ENCODE results near the gene ACSL4.

The ACSL4 gene

GRCh38 chrX:109770780-109771179 is 37.7 kb upstream of the ACSL4 start:
- Histone ChIP-seq H3K27me3 (ENCODE audit: control insufficient read depth in 3 of 3, insufficient read depth in 3 of 3, low read depth in 1 of 3, low read length in 3 of 3) (peaks cover 0 to 3% (median 0%) of the 10 kb centered on the region in 3 experiments), H2BK120ac (ENCODE audit: low read depth, low read length) (no peak overlapping the region), H3K79me1 (ENCODE audit: low read depth, low read length) (no peaks in the 10 kb centered on the region), H3K9me3 (replicated peaks in 1 of 2; ENCODE audit: control insufficient read depth in 2 of 2, insufficient read depth in 1 of 2, low read depth in 1 of 2, low read length in 2 of 2) (no peaks in the 10 kb centered on the region), H3K27ac (replicated peaks; ENCODE audit: low read length) (no peak overlapping the region), H2BK5ac (ENCODE audit: low read length) (no peak overlapping the region), H2AFZ (ENCODE audit: low read length) (no peak overlapping the region), H2BK12ac (ENCODE audit: low read length) (no peak overlapping the region), H3K4me3 (ENCODE audit: low read length in 2 of 2) (no peak overlapping the region), H3K9ac (ENCODE audit: low read depth, low read length, poor library complexity) (no peak overlapping the region), H2AK5ac (ENCODE audit: low read depth, low read length) (no peak overlapping the region), H3K14ac (ENCODE audit: low read length) (no peak overlapping the region), H3K4me2 (ENCODE audit: insufficient read depth, low read length, poor library complexity, severe bottlenecking) (no peak overlapping the region), H4K8ac (ENCODE audit: low read depth, low read length) (no peak overlapping the region), H3K4ac (ENCODE audit: low read length) (no peak overlapping the region), H3K23ac (ENCODE audit: low read depth, low read length, poor library complexity) (no peak overlapping the region), H2BK15ac (ENCODE audit: low read length) (no peak overlapping the region), H3K18ac (ENCODE audit: low read length) (no peak overlapping the region), H3K36me3 (replicated peaks in 1 of 2; ENCODE audit: control insufficient read depth in 2 of 2, insufficient read depth in 2 of 2, low read length in 2 of 2) (no peaks in the 10 kb centered on the region), H4K91ac (ENCODE audit: low read depth, low read length, poor library complexity) (no peak overlapping the region), H3K4me1 (ENCODE audit: control insufficient read depth in 2 of 2, insufficient read depth in 1 of 2, low read depth in 1 of 2, low read length in 2 of 2) (peaks cover 0 to 5% of the 10 kb centered on the region in 2 donors)
- no CpG with 5 or more reads among the region's 2 CpGs for WGBS, 2 donors (ENCODE audit: extremely low coverage in 2 of 2, insufficient read length in 2 of 2, insufficient replicate concordance in 1 of 2)
- DNase-seq (ENCODE audit: low spot score), result no peak

- no peak overlapping the region for H3K27ac ChIP-seq (replicated peaks; ENCODE audit: low read length)
- H3K9ac ChIP-seq (ENCODE audit: low read depth, low read length, poor library complexity), result no peak overlapping the region
- no peaks in the 10 kb centered on the region for H3K79me1 ChIP-seq (ENCODE audit: low read depth, low read length)
- no peak overlapping the region for H3K14ac ChIP-seq (ENCODE audit: low read length)
- H2BK15ac ChIP-seq (ENCODE audit: low read length), result no peak overlapping the region
- no peaks in the 10 kb centered on the region for H3K27me3 ChIP-seq (ENCODE audit: control insufficient read depth in 3 of 3, insufficient read depth in 3 of 3, low read depth in 1 of 3, low read length in 3 of 3)
- no peak overlapping the region for H2BK120ac ChIP-seq (ENCODE audit: low read depth, low read length)
- H2AK5ac ChIP-seq (ENCODE audit: low read depth, low read length), result no peak overlapping the region
- H3K4me3 ChIP-seq (ENCODE audit: low read length in 2 of 2), result no peak overlapping the region
- no peak overlapping the region for H2BK5ac ChIP-seq (ENCODE audit: low read length)
- no peak overlapping the region for H3K4me2 ChIP-seq (ENCODE audit: insufficient read depth, low read length, poor library complexity, severe bottlenecking)
- H4K91ac ChIP-seq (ENCODE audit: low read depth, low read length, poor library complexity), result no peak overlapping the region
- H3K4me1 ChIP-seq (ENCODE audit: control insufficient read depth in 2 of 2, insufficient read depth in 1 of 2, low read depth in 1 of 2, low read length in 2 of 2), result no peaks in the 10 kb centered on the region
- no peak overlapping the region for H2BK12ac ChIP-seq (ENCODE audit: low read length)
- no peaks in the 10 kb centered on the region for H3K36me3 ChIP-seq (replicated peaks in 1 of 2; ENCODE audit: control insufficient read depth in 2 of 2, insufficient read depth in 2 of 2, low read length in 2 of 2)
- H2AFZ ChIP-seq (ENCODE audit: low read length), result no peak overlapping the region
- DNase-seq (ENCODE audit: low spot score), result no peak
- WGBS, 2 donors (ENCODE audit: extremely low coverage in 2 of 2, insufficient read length in 2 of 2, insufficient replicate concordance in 1 of 2), result no CpG with 5 or more reads among the region's 2 CpGs
- H3K4ac ChIP-seq (ENCODE audit: low read length), result no peak overlapping the region
- H3K23ac ChIP-seq (ENCODE audit: low read depth, low read length, poor library complexity), result no peak overlapping the region
- no peak overlapping the region for H3K18ac ChIP-seq (ENCODE audit: low read length)
- no peak overlapping the region for H4K8ac ChIP-seq (ENCODE audit: low read depth, low read length)
- no peaks in the 10 kb centered on the region for H3K9me3 ChIP-seq (replicated peaks in 1 of 2; ENCODE audit: control insufficient read depth in 2 of 2, insufficient read depth in 1 of 2, low read depth in 1 of 2, low read length in 2 of 2)
Observed at GRCh38 chrX:109760922-109761250, 27.8 kb upstream of the ACSL4 start.

- no peak overlapping the region for H2BK15ac ChIP-seq (ENCODE audit: low read length)
- H3K18ac ChIP-seq (ENCODE audit: low read length), result no peak overlapping the region
- no peak for DNase-seq (ENCODE audit: low spot score)
- H3K4me1 ChIP-seq (ENCODE audit: control insufficient read depth in 2 of 2, insufficient read depth in 1 of 2, low read depth in 1 of 2, low read length in 2 of 2), result no peaks in the 10 kb centered on the region
- H3K27ac ChIP-seq (replicated peaks; ENCODE audit: low read length), result no peak overlapping the region
- H3K4me3 ChIP-seq (ENCODE audit: low read length in 2 of 2), result no peak overlapping the region
- no peak overlapping the region for H4K8ac ChIP-seq (ENCODE audit: low read depth, low read length)
- no peak overlapping the region for H3K23ac ChIP-seq (ENCODE audit: low read depth, low read length, poor library complexity)
- no peak overlapping the region for H2BK12ac ChIP-seq (ENCODE audit: low read length)
- no peak overlapping the region for H2AK5ac ChIP-seq (ENCODE audit: low read depth, low read length)
- WGBS, 2 donors (ENCODE audit: extremely low coverage in 2 of 2, insufficient read length in 2 of 2, insufficient replicate concordance in 1 of 2), result no CpG with 5 or more reads among the region's 5 CpGs
- H3K14ac ChIP-seq (ENCODE audit: low read length), result no peak overlapping the region
- no peaks in the 10 kb centered on the region for H3K9me3 ChIP-seq (replicated peaks in 1 of 2; ENCODE audit: control insufficient read depth in 2 of 2, insufficient read depth in 1 of 2, low read depth in 1 of 2, low read length in 2 of 2)
- H3K4me2 ChIP-seq (ENCODE audit: insufficient read depth, low read length, poor library complexity, severe bottlenecking), result no peak overlapping the region
- no peak overlapping the region for H4K91ac ChIP-seq (ENCODE audit: low read depth, low read length, poor library complexity)
- no peak overlapping the region for H2BK5ac ChIP-seq (ENCODE audit: low read length)
- no peak overlapping the region for H2AFZ ChIP-seq (ENCODE audit: low read length)
- H3K36me3 ChIP-seq (replicated peaks in 1 of 2; ENCODE audit: control insufficient read depth in 2 of 2, insufficient read depth in 2 of 2, low read length in 2 of 2), result no peaks in the 10 kb centered on the region
- no peaks in the 10 kb centered on the region for H3K27me3 ChIP-seq (ENCODE audit: control insufficient read depth in 3 of 3, insufficient read depth in 3 of 3, low read depth in 1 of 3, low read length in 3 of 3)
- H3K79me1 ChIP-seq (ENCODE audit: low read depth, low read length), result no peaks in the 10 kb centered on the region
- no peak overlapping the region for H3K9ac ChIP-seq (ENCODE audit: low read depth, low read length, poor library complexity)
- no peak overlapping the region for H3K4ac ChIP-seq (ENCODE audit: low read length)
- H2BK120ac ChIP-seq (ENCODE audit: low read depth, low read length), result no peak overlapping the region
Observed at GRCh38 chrX:109760209-109760921, 27.3 kb upstream of the ACSL4 start.

GRCh38 chrX:109753256-109753655 is 20.2 kb upstream of the ACSL4 start:
- Histone ChIP-seq H2BK5ac (ENCODE audit: low read length) (no peak overlapping the region), H3K14ac (ENCODE audit: low read length) (no peak overlapping the region), H2BK12ac (ENCODE audit: low read length) (no peak overlapping the region), H3K4me1 (ENCODE audit: control insufficient read depth in 2 of 2, insufficient read depth in 1 of 2, low read depth in 1 of 2, low read length in 2 of 2) (no peaks in the 10 kb centered on the region), H4K91ac (ENCODE audit: low read depth, low read length, poor library complexity) (no peak overlapping the region), H4K8ac (ENCODE audit: low read depth, low read length) (no peak overlapping the region), H3K27me3 (ENCODE audit: control insufficient read depth in 3 of 3, insufficient read depth in 3 of 3, low read depth in 1 of 3, low read length in 3 of 3) (no peaks in the 10 kb centered on the region), H2BK120ac (ENCODE audit: low read depth, low read length) (no peak overlapping the region), H3K9ac (ENCODE audit: low read depth, low read length, poor library complexity) (no peak overlapping the region), H3K79me1 (ENCODE audit: low read depth, low read length) (no peaks in the 10 kb centered on the region), H3K23ac (ENCODE audit: low read depth, low read length, poor library complexity) (no peak overlapping the region), H3K9me3 (replicated peaks in 1 of 2; ENCODE audit: control insufficient read depth in 2 of 2, insufficient read depth in 1 of 2, low read depth in 1 of 2, low read length in 2 of 2) (no peaks in the 10 kb centered on the region), H3K36me3 (replicated peaks in 1 of 2; ENCODE audit: control insufficient read depth in 2 of 2, insufficient read depth in 2 of 2, low read length in 2 of 2) (no peaks in the 10 kb centered on the region), H2AK5ac (ENCODE audit: low read depth, low read length) (no peak overlapping the region), H3K4ac (ENCODE audit: low read length) (no peak overlapping the region), H3K4me3 (ENCODE audit: low read length in 2 of 2) (no peak overlapping the region), H2BK15ac (ENCODE audit: low read length) (no peak overlapping the region), H3K18ac (ENCODE audit: low read length) (no peak overlapping the region), H2AFZ (ENCODE audit: low read length) (no peak overlapping the region), H3K27ac (replicated peaks; ENCODE audit: low read length) (no peak overlapping the region), H3K4me2 (ENCODE audit: insufficient read depth, low read length, poor library complexity, severe bottlenecking) (no peak overlapping the region)
- DNase-seq (ENCODE audit: low spot score), result no peak
- no CpG with 5 or more reads among the region's 4 CpGs for WGBS, 2 donors (ENCODE audit: extremely low coverage in 2 of 2, insufficient read length in 2 of 2, insufficient replicate concordance in 1 of 2)
